Caco-2 (cell line): Measurements from ENCODE around the gene PTGDR2. TPM values are rescaled to one million over a fixed set of nuclear protein-coding genes. Genes with fewer than 3 reads are reported as not detected.

Experiments used
- BruUV-seq: library from RNA; stranded (reverse); fragments of 400-500 nt; replicated peaks from 2 replicates; lab custom pipeline; 2021; lab: Mats Ljungman, UMichigan
- CTCF ChIA-PET: fragments of 300-600 bp; sonication (Branson Sonifier 250); formaldehyde crosslinking; loops from one replicate; lab custom pipeline; 2022; ENCODE audit warnings: antibody characterized with exemption; lab: Charles Lee
- POLR2A ChIA-PET: fragments of 300-600 bp; sonication (Branson Sonifier 250); formaldehyde crosslinking; loops from one replicate; lab custom pipeline; 2022; ENCODE audit warnings: antibody characterized with exemption; lab: Charles Lee
- DNase-seq, 2 experiments: peaks; one replicate each; pipeline versions ENCODE4 v3.0.0 to v3.0.0-alpha.2; 2020 to 2022
- H3K27me3 ChIP-seq: replicated peaks from 2 replicates; pipeline ENCODE4 v1.6.0; 2011; ENCODE audit warnings: low read length; ENCODE audit not compliant: control insufficient read depth, insufficient read depth
- H3K36me3 ChIP-seq: 2 replicates; pipeline ENCODE4 v1.5.1; 2011; ENCODE audit warnings: low read length; ENCODE audit not compliant: control insufficient read depth, insufficient read depth
- H3K4me1 ChIP-seq: fragments of 250-450 bp; sonication (Bioruptor Pico); 2 replicates; pipeline ENCODE4 v1.5.1; 2020; ENCODE audit warnings: mild to moderate bottlenecking
- H3K4me3 ChIP-seq: 2 replicates; pipeline ENCODE4 v1.5.1; 2011; ENCODE audit warnings: low read depth, mild to moderate bottlenecking, control low read depth, low read length
- H3K9me3 ChIP-seq: fragments of 250-450 bp; sonication (Bioruptor Pico); 2 replicates; pipeline ENCODE4 v1.5.1; 2020; ENCODE audit warnings: mild to moderate bottlenecking, moderate library complexity
- H3K27ac Mint-ChIP-seq: one replicate; pipeline ENCODE4 v1.8.0; 2022; ENCODE audit warnings: mixed read lengths; ENCODE audit not compliant: unreplicated experiment
- H3K27me3 Mint-ChIP-seq: one replicate; pipeline ENCODE4 v1.8.0; 2022; ENCODE audit warnings: mixed read lengths; ENCODE audit not compliant: insufficient read depth, unreplicated experiment
- H3K36me3 Mint-ChIP-seq: one replicate; pipeline ENCODE4 v1.8.0; 2022; ENCODE audit warnings: mild to moderate bottlenecking, mixed read lengths; ENCODE audit not compliant: insufficient read depth, unreplicated experiment
- H3K4me1 Mint-ChIP-seq: one replicate; pipeline ENCODE4 v1.8.0; 2022; ENCODE audit warnings: low read depth, mixed read lengths; ENCODE audit not compliant: unreplicated experiment
- H3K4me3 Mint-ChIP-seq: one replicate; pipeline ENCODE4 v1.8.0; 2022; ENCODE audit warnings: mild to moderate bottlenecking, moderate library complexity, mixed read lengths; ENCODE audit not compliant: unreplicated experiment
- H3K9me3 Mint-ChIP-seq: one replicate; pipeline ENCODE4 v1.8.0; 2022; ENCODE audit warnings: mixed read lengths; ENCODE audit not compliant: unreplicated experiment
- intact Hi-C: fragments of 100-400 bp; cut with micrococcal nuclease; formaldehyde crosslinking; loops from one replicate; pipeline ENCODE4 v1.10.0; 2022; ENCODE audit not compliant: unreplicated experiment
- total RNA-seq: library from RNA; stranded (reverse); gene quantifications from 2 replicates; pipeline ENCODE4 v1.2.3, GENCODE V29; 2022
- TF ChIP-seq, protein P1 (sequence below), 2 experiments: fragments of 200-600 bp in 1 of 2; IDR thresholded peaks; 1 replicate in 1 of 2; 2 replicates in 1 of 2; pipeline versions ENCODE4 v1.5.1 to v1.8.0; 2011 to 2022; ENCODE audit warnings: antibody characterized with exemption in 1 of 2, control low read depth in 1 of 2, inconsistent platforms in 1 of 2, low read depth in 1 of 2, low read length in 1 of 2, mild to moderate bottlenecking in 1 of 2, moderate library complexity in 1 of 2; ENCODE audit not compliant: insufficient read depth in 1 of 2, severe bottlenecking in 1 of 2, unreplicated experiment in 1 of 2

PTGDR2 gene
- total RNA-seq, 1 experiment from 2014 or later = 0.09 TPM

DNA sequence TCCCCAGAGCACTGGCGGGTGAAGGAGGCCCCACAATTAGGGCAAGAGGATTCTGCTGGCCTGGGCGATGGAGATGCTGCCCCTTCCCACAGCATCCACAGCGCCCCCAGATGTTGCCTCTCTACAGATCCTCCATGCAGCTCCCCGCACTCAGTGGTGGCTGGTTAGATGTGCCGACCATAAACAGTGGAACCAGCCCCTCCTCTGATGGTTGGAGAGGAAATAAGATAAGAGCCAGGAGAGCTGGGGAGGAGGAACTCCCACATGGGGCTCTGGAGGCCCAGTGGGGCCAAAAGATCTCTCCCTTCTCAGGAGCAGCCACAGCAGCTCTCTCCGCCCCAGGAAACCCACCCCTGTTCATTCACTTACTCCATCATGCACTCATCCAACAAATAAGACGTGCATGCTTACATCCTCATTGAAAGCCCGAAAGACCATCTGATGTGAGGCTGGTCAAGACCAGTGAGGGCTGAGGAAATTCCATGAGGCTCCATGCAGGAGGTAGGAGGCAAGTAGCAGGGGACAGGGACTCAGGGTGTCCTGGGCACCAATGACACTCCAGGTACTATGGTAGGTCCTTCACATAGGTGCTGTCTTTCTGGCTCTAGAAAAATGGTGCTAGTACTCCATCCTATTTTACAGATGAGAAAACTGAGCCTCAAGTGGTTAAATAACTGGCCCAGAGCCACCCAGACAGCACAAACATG, 1.5 kb downstream of the PTGDR2 start:
- TF ChIP-seq, protein P1, sequence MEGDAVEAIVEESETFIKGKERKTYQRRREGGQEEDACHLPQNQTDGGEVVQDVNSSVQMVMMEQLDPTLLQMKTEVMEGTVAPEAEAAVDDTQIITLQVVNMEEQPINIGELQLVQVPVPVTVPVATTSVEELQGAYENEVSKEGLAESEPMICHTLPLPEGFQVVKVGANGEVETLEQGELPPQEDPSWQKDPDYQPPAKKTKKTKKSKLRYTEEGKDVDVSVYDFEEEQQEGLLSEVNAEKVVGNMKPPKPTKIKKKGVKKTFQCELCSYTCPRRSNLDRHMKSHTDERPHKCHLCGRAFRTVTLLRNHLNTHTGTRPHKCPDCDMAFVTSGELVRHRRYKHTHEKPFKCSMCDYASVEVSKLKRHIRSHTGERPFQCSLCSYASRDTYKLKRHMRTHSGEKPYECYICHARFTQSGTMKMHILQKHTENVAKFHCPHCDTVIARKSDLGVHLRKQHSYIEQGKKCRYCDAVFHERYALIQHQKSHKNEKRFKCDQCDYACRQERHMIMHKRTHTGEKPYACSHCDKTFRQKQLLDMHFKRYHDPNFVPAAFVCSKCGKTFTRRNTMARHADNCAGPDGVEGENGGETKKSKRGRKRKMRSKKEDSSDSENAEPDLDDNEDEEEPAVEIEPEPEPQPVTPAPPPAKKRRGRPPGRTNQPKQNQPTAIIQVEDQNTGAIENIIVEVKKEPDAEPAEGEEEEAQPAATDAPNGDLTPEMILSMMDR (IDR thresholded peaks at IDR 0.05; ENCODE audit: insufficient read depth in 1 of 2, low read depth in 1 of 2, low read length in 1 of 2, severe bottlenecking in 1 of 2, unreplicated experiment in 1 of 2) = no peak
- H3K9me3 ChIP-seq = no peaks in the 10 kb centered on the region
- Mint-ChIP-seq H3K4me1 (peaks cover 9% of the 10 kb centered on the region), H3K9me3 (no peaks in the 10 kb centered on the region), H3K36me3 (peaks cover 22% of the 10 kb centered on the region), H3K4me3 (no peak overlapping the region), H3K27ac (no peak overlapping the region), H3K27me3 (no peaks in the 10 kb centered on the region)
- BruUV-seq = no TSS peak
- intact Hi-C loops = no loop called here
- no peak overlapping the region for H3K4me3 ChIP-seq
- CTCF ChIA-PET = no interaction called here
- H3K27me3 ChIP-seq = no peaks in the 10 kb centered on the region
- H3K4me1 ChIP-seq = peaks cover 20% of the 10 kb centered on the region
- peaks cover 4% of the 10 kb centered on the region for H3K36me3 ChIP-seq
- DNase-seq = no peak
- POLR2A ChIA-PET = interaction anchor here (0.7 kb wide), 1 partner anchor 36 kb away, joined by 4 read pairs; no protein-coding TSS in a partner anchor

DNA sequence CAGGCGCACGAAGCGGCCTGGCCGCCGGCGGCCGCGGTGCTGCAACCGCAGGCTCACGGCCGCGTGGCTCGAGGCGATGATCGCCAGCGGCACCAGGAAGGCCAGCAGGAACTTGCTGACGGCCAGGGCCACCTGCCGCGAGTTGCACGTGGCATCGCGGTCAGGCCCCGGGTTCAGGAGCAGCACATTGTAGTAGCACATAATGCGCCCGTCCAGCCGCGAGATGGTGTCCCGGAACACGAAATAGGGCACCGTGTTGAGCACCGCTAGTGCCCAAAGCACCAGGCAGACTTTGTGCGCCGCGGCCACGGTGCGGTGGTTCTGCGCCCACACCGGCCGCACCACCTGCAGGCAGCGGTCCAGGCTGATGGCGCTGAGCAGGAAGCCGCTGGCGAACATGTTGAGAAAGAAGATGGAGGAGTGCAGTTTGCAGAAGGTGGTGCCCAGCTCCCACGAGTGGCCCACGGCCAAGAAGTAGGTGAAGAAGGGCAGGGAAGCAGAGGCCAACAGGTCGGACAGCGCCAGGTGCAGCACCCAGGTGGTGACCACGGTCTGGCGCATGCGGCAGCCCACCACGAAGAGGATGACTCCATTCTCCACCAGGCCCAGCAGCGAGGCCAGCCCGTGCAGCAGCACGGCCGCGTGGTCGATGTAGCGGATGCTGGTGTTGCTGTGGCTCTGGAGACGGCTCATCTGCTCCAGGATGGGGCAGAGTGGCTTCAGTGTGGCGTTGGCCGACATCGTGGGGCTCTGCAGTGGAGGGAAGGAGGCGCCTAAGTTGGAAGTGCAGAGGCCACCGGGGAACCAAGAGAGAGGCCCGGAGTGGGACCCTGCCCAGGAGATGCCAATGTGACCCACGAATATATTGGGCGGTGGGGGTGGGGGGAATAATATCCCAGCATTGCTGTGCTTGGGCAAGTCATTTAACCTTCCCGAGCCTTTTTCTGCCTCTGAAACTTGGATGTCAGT, 2.5 kb downstream of the PTGDR2 start:
- Histone ChIP-seq H3K4me3 (peak overlapping the region; percentile 57), H3K27me3 (no peaks in the 10 kb centered on the region), H3K36me3 (peaks cover 4% of the 10 kb centered on the region), H3K9me3 (no peaks in the 10 kb centered on the region), H3K4me1 (peaks cover 20% of the 10 kb centered on the region)
- TF ChIP-seq, protein P1 (IDR thresholded peaks at IDR 0.05; ENCODE audit: insufficient read depth in 1 of 2, low read depth in 1 of 2, low read length in 1 of 2, severe bottlenecking in 1 of 2, unreplicated experiment in 1 of 2) = no peak
- H3K4me3 Mint-ChIP-seq = peak overlapping the region; percentile 67
- H3K36me3 Mint-ChIP-seq = peaks cover 28% of the 10 kb centered on the region
- intact Hi-C loops = loop anchor here (1.0 kb wide), 1 partner anchor 10 kb away; no protein-coding TSS in a partner anchor
- TSS peak; percentile 10 for BruUV-seq
- POLR2A ChIA-PET = interaction anchor here (0.7 to 0.9 kb wide), 2 partner anchors 37 to 61 kb away, joined by 3 to 4 read pairs; partner anchors contain the start of gene TMEM109
- no peak overlapping the region for H3K27ac Mint-ChIP-seq
- H3K9me3 Mint-ChIP-seq = no peaks in the 10 kb centered on the region
- H3K4me1 Mint-ChIP-seq = peaks cover 9% of the 10 kb centered on the region
- no peaks in the 10 kb centered on the region for H3K27me3 Mint-ChIP-seq
- DNase-seq = no peak
- CTCF ChIA-PET = interaction anchor here (0.6 to 1.8 kb wide), 4 partner anchors 9 to 78 kb away, joined by 3 to 16 read pairs (median 4); no protein-coding TSS in a partner anchor
